Loucy (cell line): Measurements from ENCODE around the gene BCAS1.

Experiments
- CTCF ChIP-seq: fragments of 200-600 bp; sonication (generic); conservative IDR thresholded peaks from 2 replicates; pipeline ENCODE4 v1.5.1; 2014; ENCODE audit warnings: mild to moderate bottlenecking, antibody characterized with exemption, low read length
- EZH2phosphoT487 ChIP-seq: fragments of 200-600 bp; IDR thresholded peaks from 2 replicates; pipeline ENCODE4 v1.6.1; 2018; ENCODE audit warnings: antibody characterized with exemption, mild to moderate bottlenecking, moderate library complexity, borderline replicate concordance

GRCh38 chr20:53914781-53915445 lies 155.5 kb downstream of the BCAS1 start:
- TF ChIP-seq CTCF (peak; percentile 34), EZH2phosphoT487 (no peak)
